NCI-H1436 treated with DMSO at 0.1 percent for 48 hours (cell line): ENCODE results near the gene PELO.
"Not testable (repeated sequence)": the region's sequence is repeated elsewhere in the genome, so short reads cannot be mapped to it uniquely, and the experiment has no call there.

ENCODE experiments used
- DNase-seq: peaks from one replicate; lab custom pipeline; 2025; lab: John Stamatoyannopoulos, UW

Gene PELO

DNA sequence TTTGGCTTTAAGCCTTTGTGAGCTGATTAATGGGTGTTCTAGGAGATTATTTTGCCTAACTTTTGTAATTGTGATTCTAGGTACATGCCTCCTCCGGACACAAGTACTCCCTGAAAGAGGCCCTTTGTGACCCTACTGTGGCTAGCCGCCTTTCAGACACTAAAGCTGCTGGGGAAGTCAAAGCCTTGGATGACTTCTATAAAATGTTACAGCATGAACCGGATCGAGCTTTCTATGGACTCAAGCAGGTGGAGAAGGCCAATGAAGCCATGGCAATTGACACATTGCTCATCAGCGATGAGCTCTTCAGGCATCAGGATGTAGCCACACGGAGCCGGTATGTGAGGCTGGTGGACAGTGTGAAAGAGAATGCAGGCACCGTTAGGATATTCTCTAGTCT, 13.6 kb downstream of the PELO start:
- no peak for DNase-seq

DNA sequence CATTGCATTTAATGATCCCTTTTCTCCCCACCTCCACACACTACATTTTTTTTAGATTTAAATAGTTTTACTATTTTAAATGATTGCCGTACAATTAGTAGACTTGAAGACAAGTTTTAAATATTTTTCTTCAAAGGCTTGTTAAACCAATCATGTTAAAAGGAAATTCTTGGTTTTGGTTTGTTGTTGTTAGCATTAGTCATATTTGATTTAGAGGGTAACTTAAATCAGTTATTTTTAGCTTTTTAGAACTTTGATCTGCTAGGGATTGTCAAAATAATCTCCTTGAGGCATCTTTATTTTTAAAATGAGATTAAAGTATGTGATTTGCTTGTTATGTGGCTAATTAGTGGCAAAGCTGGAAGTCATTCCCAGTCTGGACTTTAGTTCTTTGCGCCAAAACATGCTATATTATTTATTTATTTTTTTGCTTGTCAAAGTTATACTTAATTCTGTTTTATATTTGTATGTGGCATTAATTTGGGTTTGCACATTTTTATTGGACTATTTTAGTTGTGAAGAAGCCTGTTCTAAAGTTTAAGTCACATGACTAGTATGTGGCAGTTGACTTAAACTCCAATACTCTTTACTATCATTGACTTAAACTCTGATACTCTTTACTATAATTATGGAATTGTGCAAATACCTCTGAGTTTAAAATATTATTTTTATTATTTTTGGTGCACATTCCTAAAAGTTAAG, 14.7 kb downstream of the PELO start:
- no peak for DNase-seq

DNA sequence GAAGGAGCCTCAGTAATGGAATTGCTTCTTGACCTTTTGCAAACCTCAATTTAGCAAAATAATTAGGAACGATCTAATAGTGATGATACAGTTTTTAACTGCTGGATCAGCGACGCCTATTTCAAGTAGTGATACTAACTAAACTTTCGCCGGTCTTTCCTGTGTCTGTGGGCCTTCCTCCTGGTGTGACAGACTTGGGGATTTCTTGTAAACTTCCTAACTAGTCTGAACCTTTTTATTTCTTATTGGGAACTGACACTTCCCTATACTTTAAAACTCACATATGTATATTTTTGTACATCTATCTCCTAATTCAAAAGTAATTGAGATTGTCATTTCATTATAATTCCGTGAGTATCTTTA, 15.2 kb downstream of the PELO start:
- DNase-seq, result no peak

DNA sequence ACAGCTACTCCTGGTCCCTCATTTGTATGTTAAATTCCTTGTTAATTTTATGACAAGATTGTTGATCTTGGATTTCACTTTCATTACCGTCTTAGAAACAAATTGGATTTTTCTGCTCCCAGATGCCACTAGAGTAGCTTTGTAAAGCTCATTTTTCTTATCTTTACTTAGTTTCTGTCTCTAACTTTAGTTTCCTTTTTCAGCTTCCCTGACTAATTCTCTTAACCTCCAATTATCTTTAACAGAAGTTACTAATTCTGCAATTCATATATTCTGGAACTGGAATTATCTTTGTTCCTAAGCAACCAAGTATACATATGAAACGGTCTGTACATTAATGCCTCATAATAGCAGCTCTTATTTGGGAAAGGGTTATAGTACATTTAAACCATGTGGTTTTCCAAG, 16.7 kb downstream of the PELO start:
- no peak for DNase-seq

DNA sequence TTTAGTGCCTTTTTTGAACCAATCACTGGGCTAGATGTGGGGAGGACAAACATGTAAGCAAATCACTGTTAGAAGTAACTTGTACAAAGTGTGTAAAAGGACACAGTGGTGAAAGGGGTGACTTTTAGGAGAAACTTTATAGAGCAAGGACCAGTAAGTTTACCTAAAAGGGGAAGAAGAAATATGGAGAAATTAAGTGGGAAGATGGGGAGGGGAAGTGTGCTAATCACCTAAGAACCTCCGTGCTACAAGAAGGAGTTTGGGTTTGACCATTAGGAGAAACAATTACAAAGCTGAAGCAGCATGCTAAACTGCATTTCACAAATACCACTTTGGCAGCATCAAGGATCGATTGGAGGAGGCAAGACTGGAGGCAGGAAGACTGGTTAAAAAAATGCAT, 17.3 kb downstream of the PELO start:
- DNase-seq, result no peak

DNA sequence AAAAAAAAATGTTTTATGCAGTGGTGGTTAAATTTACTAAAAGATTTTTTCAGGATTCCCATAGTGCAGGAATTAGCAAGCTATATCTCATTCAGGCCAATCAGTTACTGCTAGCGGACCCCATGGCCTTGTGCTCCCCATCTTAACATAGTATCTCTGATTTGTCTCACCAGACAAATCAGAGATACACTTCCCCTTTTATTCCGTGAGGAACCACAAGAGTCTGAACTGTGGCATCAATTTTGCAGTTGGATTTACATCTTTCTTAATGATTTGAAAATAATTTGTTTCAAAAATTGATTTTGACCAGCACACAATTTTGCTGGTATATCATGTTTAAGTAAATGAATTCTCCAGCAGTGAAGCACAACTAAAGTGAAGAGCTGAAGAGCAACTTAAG, 17.9 kb downstream of the PELO start:
- no peak for DNase-seq

DNA sequence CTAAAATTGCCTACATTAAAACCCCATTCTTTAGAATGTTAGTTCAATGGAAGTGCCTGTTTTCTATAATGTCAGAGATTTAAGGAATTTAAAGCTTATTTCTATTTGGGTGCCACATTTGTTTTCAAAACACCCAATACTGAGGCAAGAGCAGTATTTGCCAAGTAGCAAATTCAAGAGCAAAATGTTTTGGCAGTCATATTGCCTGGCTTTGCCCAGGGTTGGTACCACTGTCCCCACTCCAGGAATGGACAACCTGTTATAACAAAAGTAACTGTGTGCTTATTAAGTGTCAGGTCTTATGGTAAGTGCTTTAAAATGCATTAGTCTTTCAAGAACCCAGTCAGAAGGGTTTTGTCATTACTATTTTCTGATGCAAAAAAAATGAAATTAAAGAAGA, 19.3 kb downstream of the PELO start:
- DNase-seq, result no peak

DNA sequence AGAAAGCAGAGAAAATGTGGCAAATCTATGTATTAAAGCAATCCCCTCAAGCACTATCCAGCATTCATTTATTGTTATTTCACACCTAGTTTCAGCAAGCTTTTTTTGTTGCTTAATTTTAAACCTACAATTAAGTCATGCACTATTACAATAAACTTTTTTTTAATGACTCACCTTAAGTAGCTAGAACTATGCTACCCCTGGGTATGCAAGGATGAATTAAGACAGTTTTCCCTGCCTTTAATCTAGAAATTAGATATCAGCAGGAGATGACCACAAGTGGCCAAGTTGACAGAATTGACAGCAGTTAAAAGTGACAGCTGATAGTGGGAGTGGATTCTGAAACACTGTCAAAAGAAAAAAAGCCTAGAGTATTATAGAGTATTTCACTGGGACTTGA, 20.0 kb downstream of the PELO start:
- no peak for DNase-seq

DNA sequence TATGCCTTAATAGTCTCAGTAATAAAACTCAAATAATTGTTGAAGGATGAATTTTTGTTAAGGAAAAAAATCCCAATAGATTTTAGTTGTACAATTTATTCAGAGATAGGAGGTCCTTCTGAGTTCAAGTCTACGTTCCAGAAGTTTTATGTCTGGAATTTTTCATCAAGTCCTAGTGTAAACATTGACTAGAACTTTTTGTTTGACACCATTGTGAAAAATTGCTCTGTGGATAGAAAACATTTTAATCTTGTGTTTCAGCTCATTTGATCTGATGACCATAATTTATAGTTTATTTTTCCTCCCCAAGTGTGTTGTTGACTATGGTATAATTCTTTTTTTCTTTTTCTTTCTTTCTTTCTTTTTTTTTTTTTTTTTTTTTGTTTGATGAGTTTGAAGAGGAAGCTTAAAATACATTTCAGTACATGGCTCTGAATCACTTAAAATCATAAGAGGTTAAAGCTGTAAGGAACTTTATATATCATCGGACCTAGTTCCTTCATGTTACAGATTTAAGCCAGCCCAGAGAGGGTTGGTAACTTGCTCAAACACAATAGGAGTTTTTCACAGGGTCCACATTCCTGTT, 20.7 kb downstream of the PELO start:
- DNase-seq, result no peak

DNA sequence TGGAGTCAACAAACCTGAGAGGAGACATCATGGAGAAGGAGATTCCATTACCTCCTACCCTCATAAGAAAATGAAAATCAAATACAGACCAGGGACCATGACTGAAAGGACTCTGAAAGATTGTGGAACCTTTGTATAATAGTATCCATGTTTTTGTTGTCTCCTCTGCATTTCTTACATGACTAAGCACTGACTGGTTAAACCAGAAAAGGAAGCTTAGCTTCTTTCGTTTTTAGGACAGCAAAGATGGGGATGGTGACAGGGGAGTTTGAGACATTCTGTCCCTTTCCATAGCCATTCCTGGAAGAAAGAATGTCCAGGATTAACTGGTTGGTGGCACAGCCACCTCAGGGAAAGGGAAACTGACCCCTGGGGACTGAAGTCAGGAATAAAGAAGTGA, 22.2 kb downstream of the PELO start:
- no peak for DNase-seq

DNA sequence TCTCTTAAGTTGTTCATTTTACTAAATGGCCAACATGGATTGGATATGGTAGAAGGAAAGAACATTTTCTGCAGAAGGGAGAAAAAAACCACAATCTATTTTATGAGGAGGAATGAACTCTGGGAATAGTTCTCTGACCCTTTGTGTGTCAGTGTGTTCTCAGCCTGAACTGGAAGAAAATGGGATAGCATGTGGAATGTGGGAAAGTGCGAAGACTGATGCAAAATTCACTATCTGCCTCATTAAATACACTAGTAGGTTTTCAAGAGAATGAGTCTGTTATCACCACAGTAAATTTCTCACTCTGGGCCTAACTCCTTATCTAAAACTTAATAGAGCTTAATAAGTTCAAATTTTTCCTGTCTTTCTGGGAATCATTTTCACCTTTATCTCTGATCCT, 22.7 kb downstream of the PELO start:
- no peak for DNase-seq

DNA sequence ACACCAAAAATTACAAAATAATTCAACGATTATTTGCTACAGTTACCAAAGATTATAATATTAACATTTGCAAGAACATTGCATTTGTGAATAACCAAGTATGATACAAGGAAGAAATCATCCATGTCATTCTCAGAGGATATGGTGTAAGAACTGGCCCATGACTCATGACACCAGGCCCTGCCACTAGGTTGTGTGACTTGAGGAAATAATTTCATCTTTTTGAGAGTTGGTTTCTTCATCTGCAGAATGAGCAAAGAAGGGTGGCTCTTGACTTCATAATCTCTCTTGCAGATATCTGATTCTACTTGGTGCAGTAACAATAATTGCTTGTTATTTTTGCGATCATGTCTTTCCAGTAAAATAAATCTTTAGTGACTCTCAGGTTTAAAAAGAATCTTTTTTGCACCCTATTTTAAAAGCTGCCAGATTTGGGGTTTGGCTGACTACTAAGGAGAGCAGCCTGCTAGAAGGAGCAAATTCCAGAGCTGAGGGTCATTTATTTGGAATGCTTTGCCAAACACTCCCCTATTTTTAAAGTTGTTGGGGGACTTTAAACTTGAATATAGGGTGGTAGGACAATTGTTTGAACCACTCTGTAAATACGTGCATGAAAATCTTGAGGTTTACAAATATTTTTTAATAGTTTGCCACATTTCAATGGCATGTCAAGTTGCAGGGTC, 23.5 kb downstream of the PELO start:
- DNase-seq, result no peak

DNA sequence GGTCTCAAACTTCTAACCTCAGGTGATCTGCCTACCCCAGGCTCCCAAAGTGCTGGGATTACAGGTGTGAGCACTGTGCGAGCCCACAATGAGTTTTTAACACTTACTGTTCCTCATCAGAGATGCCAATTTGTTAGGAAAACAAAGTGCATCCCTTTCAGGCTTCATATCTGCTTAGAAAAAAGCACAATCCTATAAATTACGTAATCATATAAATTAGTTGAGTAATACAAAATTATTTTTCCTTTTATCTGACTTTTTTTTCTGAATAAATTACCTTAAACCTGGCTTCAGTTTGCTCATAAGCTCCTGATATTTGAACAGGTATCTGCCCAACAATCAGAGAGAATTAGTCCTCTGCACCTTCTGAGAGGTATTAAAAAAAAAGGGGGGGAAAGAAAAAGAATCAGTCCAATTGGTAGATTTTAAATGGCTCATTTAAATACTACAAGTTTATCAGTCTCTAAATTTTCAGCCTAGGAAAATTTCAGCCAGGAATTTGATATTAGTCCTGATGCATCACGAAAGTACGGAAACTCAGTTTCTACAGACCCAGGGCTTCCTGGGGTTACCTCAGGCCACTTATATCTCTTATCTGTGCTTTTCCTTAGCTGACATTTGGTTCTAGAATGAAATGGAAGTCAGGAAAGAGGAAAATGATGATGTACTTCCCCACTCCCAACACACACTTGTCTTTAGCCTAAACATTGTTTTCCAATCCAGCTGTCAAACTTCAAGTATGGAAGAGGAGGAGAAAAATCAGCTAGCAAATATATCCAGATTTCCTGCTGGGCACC, 26.8 kb downstream of the PELO start:
- no peak for DNase-seq

DNA sequence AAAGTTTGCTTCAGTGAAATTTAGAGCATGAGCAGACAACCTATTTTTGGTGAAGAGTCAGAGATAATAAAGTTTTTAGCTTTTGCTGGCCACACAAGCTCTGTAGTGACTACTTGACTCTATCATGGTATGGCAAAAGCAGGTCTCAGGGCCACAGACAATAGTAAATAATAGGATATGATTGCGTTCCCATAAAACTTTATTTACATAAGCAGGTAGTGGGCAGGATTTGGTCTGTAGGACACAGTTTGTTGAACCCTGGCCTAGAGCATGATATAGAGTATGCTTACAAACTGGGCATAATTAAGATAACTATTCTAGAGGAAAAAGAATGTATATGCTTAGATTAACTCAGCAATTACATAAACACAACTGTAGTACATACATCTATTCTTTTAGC, 30.1 kb downstream of the PELO start:
- DNase-seq, result no peak

DNA sequence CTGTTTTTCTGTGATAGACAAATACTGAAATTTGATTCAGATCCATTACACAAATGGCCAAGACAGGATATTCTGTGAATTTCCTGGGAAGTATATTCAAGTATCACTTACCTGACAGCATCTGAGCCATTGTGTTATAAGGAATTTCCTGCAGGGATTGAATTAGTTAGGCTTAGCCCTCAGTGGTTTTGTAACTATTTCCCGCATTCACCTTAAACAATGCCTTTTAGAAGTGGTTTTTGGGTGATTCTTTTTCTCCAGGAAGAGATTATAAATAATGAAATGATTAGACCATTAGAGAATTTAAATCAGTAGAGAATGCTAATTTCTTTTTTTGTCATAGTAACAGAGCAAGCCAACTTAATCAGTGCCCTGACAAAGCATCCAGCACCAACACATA, 30.6 kb downstream of the PELO start:
- no peak for DNase-seq

DNA sequence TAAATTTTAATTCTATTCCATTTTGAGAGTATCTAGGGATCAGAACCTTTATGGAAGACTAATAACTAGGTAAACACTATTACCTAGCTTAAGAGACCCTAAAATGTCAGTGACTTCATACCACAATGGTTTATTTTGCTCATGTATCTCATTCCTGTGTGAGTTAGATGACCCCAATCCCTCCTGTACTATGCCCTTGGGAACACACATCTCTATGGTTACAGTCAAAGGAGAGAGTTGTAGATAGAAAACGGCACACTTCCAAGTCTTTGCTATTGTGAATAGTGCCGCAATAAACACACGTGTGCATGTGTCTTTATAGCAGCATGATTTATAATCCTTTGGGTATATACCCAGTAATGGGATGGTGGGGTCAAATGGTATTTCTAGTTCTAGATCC, 31.1 kb downstream of the PELO start:
- DNase-seq, result not testable (repeated sequence)

DNA sequence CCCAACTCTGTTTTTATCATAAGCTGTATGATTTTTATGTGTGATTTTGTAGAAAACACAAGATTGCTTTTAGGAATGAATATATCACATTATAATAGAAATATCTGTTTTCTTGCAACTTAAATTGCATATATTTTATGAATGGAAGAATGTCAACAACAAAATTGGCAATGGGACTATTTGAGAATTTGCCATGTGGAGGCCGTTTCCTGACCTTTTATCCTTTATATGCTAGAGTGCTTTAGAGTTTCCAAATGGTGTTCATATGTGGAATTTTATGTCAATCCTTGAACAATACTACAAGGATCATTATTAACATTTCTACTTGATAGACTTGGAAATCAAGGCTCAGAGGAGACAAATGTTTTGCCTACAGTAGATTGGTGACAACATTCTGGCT, 34.2 kb downstream of the PELO start:
- DNase-seq, result no peak

DNA sequence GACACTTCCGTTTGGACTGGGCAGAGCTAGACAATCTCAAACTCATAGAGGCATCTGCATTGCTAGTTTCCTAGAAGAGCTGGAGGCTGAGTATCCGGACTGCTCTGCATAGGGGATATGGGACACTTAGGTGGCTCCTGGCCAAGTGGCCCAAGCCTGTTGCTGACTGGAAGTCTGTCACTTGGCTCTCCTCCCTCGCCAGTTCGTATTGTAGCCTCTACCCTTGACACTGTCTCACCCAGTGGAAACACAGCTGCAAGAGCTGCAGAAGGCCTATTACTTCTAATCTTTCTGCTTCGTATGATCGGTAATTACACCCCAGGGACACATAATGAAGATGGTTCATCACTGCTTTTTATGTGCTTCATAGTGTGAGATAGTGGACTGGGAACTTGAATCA, 34.7 kb downstream of the PELO start:
- DNase-seq, result no peak

DNA sequence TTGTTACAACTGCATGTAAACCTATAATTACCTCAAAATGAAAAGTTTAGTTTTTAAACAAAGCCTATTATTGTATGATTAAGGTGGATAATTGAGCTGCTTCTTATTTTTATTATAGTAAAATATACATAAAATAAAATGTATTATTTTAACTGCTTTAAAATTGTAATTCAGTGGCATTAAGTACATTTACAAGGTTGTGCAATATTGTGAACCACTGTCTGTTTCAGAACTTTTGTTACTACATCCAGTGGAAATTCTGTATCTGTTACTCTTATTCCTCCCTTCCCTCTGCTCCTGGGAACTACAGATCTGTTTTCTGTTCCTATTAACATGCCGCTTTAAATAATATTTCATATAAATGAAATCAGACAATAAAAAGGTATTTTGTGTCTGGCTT, 37.1 kb downstream of the PELO start:
- DNase-seq, result no peak

DNA sequence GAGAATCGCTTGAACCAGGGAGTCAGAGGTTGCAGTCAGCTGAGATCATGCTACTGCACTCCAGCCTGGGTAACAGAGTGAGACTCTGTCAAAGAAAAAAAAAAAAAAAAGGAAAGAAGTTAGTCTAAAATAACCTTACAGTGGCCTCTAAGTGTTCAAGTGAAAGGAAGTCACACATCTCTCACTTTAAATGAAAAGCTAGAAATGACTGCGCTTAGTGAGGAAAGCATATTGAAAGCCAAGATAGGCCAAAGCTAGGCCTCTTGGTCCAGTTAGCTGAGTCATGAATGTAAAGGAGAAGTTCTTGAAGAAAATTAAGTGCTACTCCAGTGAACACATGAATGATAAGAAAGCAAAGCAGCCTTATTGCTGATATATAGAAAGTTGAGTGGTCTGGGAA, 38.1 kb downstream of the PELO start:
- DNase-seq, result no peak

DNA sequence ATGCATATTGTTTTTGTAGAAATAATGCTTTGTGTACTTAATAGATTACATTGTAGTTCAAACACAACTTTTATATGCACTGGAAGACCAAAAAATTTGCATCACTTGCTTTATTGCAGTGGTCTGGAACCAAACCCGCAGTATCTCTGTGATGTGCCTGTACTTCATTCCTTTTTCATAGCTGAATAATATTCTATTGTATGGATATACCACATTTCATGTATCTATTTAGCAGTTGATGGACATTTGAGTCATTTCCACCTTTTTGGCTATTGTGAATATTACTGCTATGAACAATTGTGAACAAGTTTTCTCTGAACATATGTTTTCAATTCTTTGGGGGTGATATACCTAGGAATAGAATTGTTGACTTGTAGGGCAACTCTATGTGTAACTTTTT, 40.1 kb downstream of the PELO start:
- DNase-seq, result no peak

DNA sequence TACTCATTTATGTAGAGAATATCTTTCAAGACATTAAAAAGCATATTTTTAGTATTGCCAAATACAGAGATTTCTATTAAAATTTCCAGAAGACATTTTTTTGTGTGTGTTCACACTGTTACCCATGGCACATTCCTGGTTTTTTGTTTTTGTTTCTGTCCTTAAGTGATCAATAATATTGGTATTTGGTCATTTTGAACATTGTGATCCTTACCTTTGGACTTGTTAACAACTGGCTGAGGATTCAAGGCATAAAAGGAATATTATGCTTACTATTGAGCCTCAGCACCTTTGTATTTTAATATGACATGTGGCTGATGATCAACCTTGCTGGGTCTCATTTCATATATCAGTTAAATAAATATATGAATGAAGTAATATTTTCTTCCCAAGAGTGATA, 41.9 kb downstream of the PELO start:
- no peak for DNase-seq

DNA sequence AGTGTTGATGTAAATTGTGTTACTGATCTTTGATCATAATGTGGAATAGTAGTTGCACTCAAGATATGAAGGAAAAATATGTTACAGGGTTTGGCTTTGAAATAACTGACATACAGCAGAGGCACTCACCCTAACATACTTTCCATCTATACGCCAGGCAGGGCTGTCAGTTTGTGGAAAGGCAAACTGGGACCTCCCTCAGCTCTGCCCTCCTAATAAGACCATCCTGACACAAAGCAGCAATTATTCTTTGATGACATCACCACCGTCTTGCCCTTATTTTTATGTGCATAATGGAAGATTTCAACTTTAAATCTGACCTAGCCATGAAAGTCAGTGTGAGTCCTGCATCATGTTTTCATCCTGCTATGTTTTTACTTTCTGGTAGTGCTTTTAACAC, 42.9 kb downstream of the PELO start:
- no peak for DNase-seq
